ENCODE results near the gene IGDCC3.

IGDCC3 gene

DNA sequence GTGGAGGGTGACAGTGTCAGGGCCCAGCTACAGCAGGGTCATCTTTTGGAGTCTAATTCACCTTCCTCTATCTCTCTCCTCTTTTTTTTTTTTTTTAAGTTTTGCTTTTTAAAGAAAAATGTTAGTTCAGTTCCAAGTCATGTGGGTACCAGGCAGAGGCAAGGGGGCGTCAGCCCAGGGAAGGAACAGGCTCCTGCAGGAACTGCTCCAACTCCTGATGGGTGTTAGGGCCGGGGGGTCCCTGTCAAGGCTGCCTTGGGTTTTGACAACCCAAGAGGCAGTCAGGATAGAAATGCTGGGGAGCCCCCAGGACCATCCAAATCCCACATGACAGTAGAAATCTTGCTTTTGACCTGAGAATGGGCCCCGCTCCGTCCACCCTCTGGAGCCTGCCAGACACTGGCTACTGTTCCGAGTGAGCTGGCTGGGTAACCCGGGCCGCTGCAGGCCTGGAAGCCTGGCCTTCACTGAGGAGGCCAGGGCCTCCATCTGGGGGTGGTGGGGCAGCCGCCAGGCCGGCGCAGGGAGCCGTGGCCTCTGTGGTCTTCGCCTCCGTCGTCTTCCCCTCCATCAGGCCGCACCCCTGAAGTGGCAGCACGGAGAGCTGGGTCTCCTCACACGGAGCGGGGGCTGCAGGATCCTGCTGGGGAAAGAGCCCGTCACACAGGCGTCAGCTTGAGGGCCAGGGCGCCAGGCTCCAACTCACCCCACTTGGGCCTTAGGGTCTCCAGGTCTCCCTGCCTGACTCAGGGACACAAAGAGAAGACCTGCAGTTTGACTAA lies 49.1 kb downstream of the IGDCC3 start:
- DNase-seq (ENCODE audit: low read depth in 3 of 3) = no peak

- no peak for DNase-seq (ENCODE audit: low read depth in 3 of 3)
Measured at GRCh38 chr15:65327651-65328393, 50.0 kb downstream of the IGDCC3 start.

DNA sequence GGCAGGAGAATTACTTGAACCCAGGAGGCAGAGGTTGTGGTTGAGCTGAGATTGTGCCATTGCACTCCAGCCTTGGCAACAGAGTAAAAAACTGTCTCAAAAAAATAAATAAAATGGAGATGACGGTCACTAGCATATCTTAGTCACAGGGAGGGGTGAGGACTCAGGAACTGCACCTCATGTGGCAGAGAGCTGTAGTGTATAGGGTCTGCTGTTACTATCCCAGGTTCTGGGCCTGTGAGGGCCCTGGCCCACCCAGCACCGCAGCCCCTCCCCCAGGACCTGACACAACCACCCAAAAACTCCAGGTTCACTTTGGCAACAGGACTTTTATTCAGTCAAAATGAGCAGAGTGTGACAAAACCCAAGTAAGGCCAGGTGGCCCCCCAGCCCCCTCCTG lies 51.0 kb downstream of the IGDCC3 start:
- no peak for DNase-seq (ENCODE audit: low read depth in 3 of 3)

GRCh38 chr15:65326117-65326526 lies 51.7 kb downstream of the IGDCC3 start:
- DNase-seq (ENCODE audit: low read depth in 3 of 3) = no peak

DNA sequence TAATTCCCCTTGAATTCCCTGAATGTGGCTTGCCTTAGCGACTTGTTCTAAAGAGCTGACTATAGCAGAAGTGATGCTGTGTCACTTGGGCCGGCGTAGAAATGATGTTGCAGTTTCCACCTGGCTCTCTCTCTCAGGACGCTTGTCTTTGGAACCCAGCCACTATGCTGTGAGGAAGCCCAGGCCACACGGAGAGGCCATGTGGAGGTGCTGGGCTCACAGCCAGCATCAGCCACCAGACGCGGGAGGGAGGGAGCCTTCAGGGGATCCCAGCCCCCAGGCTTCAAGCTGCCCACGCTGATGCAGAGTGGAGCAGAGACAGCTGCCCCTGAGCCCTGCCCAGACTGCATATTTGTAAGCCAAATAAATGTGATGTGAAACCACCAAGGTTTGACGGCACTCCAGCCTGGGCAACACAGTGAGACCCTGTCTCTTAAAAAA lies 54.7 kb downstream of the IGDCC3 start:
- DNase-seq (ENCODE audit: low read depth in 3 of 3) = no peak

GRCh38 chr15:65318870-65319356 lies 58.9 kb downstream of the IGDCC3 start:
- peak; percentile 54 to 76 (median 64) for DNase-seq (ENCODE audit: low read depth in 3 of 3)

- DNase-seq (ENCODE audit: low read depth in 3 of 3) = no peak
Measured at GRCh38 chr15:65312400-65312916, 65.3 kb downstream of the IGDCC3 start.

DNA sequence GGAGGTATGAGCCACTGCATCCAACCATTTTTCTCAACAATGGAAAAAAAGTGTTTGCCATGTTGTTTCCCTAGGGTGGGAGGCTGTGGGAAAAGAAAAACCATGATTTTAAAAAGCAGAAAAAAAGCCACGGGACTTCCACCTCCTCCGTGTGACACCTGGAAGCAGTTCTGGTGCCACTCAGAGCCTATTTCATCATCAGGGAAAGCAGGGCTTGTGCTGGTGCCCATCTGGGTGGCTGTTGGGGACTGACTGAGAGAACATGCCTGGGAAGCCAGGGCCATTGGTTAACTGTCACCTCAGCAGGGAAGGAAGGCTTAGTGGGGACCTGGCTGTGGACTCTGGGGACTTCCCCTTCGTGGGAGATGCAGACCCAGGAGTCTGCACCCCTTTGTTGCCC lies 66.0 kb downstream of the IGDCC3 start:
- DNase-seq (ENCODE audit: low read depth in 3 of 3) = no peak

GRCh38 chr15:65310431-65311137 lies 67.2 kb downstream of the IGDCC3 start:
- no peak for DNase-seq (ENCODE audit: low read depth in 3 of 3)

GRCh38 chr15:65309882-65310418 lies 67.9 kb downstream of the IGDCC3 start:
- no peak for DNase-seq (ENCODE audit: low read depth in 3 of 3)

- DNase-seq (ENCODE audit: low read depth in 3 of 3) = no peak
Measured at GRCh38 chr15:65307978-65308377, 69.8 kb downstream of the IGDCC3 start.

DNA sequence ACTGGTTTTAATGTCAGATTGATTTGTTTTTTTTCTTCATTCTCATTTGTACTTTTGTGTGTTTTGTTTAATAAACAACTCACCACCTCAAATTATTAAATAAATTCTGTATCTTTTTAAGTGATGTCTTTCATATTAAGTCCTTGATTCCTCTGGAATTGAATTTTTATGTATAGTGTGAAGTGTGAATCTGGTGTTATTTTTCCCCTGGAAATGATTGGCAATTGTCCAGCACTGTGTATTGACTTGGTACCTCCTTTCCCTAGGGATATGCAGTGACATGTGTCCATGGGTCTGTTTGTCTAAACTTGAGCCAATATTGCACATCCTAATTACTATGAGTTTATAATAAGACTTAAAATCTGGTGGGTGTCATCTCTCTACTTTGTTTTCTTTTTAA lies 71.3 kb downstream of the IGDCC3 start:
- no peak for DNase-seq (ENCODE audit: low read depth in 3 of 3)

DNA sequence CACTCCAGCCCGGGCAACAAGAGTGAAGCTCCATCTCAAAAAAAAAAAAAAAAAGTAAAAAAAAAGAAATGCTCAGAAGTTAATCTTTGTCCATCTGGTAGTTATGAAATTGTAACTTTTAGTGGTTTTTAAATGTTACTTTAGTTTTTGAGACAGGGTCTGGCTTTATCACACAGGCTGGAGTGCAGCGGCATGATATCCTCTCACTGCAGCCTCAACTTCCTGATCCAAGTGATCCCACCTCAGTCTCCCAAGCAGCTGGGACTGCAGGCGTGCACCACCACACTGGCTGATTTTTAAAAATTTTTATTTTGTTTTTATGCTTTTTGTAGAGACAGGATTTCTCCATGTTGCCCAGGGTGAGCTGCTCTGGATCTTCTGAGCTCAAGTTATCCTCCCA lies 72.0 kb downstream of the IGDCC3 start:
- DNase-seq (ENCODE audit: low read depth in 3 of 3) = no peak

- DNase-seq (ENCODE audit: low read depth in 3 of 3) = no peak
Measured at GRCh38 chr15:65305150-65305758, 72.5 kb downstream of the IGDCC3 start.

DNA sequence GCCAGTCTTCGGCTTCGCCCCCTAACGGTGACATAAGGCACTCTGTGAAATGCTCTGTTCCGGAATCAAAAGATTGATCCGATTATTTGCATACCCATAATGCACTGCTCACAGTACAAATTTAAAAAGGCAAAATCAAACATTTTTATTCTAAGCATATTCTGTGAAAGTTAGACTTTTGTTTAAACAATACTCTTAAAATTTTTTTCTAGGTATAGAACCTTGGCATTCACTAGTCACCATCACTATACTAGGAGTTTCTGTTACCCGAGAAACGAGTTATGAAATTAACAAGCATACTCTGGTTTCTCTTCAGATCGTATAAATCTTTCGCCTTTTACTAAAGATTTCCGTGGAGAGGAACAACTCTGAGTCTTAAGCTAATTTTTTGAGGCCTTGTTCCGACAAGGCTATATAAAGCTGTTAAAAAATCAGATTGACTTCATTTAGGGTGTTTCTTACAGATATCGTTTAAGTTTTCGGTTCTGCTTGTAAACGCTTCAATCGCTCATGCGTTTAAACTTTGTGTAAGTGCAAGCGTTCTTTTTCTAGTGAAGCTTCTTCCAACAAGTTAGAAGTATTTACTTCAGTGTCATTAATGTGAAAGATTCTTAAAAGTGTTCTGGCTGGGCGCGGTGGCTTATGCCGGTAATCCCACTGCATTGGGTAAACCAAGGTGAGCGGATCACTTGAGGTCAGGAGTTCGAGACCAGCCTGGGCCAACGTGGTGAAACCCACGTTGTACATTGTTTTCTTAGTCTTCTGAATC lies 73.2 kb downstream of the IGDCC3 start, which contains the start of gene RNU5B-1:
Gene RNU5B-1 (plus strand): TSS at position 297 of the 769 bp plus-strand sequence.
- peak; percentile 66 to 82 (median 72) for DNase-seq (ENCODE audit: low read depth in 3 of 3)

DNA sequence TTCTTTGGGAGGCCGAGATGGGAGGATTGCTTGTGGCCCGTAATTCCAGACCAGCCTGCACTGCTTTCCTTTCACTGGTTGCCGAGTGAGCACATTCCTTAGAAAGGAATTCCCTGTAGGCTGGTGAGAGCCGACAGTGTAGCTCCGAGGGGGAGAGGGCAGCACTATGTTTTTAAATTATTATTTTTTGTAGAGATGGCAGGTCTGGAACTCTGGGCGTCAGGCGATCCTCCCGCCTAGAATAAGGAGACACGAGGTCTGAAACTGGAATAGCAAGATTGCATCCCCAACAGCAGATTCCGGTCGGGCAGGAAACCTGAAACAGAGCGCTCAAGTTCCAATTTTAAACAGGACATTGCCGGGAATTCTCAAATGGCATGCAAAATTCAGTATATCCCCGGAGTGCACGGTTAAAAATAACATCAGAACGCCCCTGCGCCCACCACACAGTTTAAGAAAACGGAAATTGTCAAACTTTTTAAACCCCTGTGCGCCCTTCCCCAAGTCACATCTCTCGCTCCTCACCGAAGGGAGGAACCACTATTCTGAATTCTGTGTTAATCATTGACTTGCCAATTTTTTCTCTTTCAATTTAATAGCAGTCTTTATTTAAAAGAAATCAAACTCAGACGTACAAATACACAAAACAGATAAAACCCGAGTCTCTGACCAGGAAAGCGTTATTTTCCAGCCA lies 74.0 kb downstream of the IGDCC3 start:
- no peak for DNase-seq (ENCODE audit: low read depth in 3 of 3)

DNA sequence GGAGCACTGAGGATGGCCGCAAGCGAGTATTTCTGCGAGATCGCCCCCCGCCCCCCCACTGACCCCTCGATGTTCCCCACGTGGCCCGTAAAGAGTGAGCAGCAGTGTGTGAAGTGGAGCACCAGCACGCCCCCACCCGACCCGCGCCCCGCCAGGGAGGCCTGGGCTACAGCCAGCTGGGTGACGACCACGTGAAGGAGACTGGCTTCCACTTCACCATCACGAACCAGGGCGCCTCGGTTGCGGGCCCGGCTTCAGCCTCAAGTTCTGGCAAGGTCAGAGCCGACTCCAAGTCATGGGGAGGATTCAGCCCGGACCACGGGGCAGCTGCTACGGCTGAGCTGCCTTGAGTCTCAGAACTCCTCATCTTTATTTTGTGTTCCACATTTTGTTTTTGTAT lies 75.7 kb downstream of the IGDCC3 start:
- DNase-seq (ENCODE audit: low read depth in 3 of 3) = no peak

DNA sequence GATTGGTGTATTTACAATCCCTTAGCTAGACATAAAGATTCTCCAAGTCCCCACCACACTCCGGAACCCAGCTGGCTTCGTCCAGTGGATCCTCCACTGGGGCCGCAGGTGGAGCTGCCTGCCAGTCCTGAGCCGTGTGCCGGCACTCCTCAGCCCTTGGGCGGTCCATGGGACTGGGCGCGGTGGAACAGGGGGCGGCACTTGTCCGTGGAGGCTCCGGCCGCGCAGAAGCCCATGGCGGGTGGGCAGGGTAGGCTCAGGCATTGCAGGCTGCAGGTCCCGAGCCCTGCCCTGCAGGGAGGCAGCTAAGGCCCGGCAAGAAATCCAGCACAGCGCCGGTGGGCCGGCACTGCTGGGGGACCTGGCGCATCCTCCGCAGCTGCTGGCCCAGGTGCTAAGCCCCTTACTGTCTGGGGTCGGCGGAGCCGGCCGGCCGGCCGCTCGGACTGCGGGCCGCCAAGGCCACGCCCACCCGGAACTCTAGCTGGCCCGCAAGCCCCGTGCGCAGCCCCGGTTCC lies 76.8 kb downstream of the IGDCC3 start:
- no peak for DNase-seq (ENCODE audit: low read depth in 3 of 3)

DNA sequence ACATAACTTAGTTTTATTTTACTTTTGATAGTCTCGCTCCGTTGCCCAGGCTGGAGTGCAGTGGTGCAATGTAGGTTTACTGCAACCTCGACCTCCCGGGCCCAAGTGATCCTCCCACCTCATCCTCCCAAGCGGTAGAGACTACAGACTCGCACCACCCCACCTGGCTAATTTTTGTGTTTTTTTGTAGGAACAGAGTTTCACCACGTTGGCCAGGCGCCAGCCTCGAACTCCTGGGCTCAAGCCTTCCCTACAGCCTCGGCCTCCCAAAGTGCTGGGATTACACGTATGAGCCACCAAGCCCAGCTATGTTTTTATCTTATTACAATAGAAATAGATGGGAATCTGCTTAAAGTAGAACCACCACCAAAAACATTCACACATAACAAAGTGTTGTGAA lies 79.1 kb downstream of the IGDCC3 start:
- DNase-seq (ENCODE audit: low read depth in 3 of 3) = no peak
